Right lobe of liver (tissue), 4 donors: ENCODE results near the gene KLHL20.
"Not testable (repeated sequence)": the region's sequence is repeated elsewhere in the genome, so short reads cannot be mapped to it uniquely, and the experiment has no call there.

Experiments
- CTCF ChIP-seq, 4 donors: fragments of 200-600 bp in 3 of 4; fragments of 450-650 bp in 1 of 4; IDR thresholded peaks; one replicate each; pipeline versions ENCODE4 v1.5.1 to v1.8.0; 2016 to 2022; ENCODE audit warnings: antibody characterized with exemption in 4 of 4, mild to moderate bottlenecking in 2 of 4
- POLR2A ChIP-seq: fragments of 450-650 bp; IDR thresholded peaks from one replicate; pipeline ENCODE4 v1.6.1; 2017; ENCODE audit warnings: antibody characterized with exemption, mild to moderate bottlenecking
- donor health status: DM: no; HTN: no; CAD: no.
- donor health status: DM: no; HTN: no; CAD: no.
- donor health status: DM: no; HTN: yes; CAD: no.

- not testable (repeated sequence) for TF ChIP-seq CTCF (IDR thresholded peaks at IDR 0.05); POLR2A
These were observed 55.5 kb downstream of the KLHL20 start for GRCh38 chr1:173770330-173770729.
